GM21723 (cell line): ENCODE measurements around the gene IGLL5.

Experiments
- ATAC-seq: cut with Tn5 transposase; IDR thresholded peaks from one replicate; pipeline ENCODE4 v1.9.1; 2021; ENCODE audit warnings: mild to moderate bottlenecking, moderate library complexity; ENCODE audit not compliant: unreplicated experiment

IGLL5 gene

GRCh38 chr22:22887621-22888503 lies at the start of gene IGLL5:
TSS of gene IGLL5 (plus strand) at chr22:22887816. CDS start at chr22:22888054, 238 bp downstream.
- no peak for ATAC-seq

- ATAC-seq = no peak
Observed at GRCh38 chr22:22838148-22838786, 49.3 kb upstream of the IGLL5 start.

GRCh38 chr22:22839570-22840314 lies 47.9 kb upstream of the IGLL5 start:
- ATAC-seq = no peak

- ATAC-seq = no peak
Observed at GRCh38 chr22:22840780-22841179, 46.8 kb upstream of the IGLL5 start.

- ATAC-seq = no peak
Observed at GRCh38 chr22:22841598-22841997, 46.0 kb upstream of the IGLL5 start.

- ATAC-seq = no peak
Observed at GRCh38 chr22:22842085-22842484, 45.5 kb upstream of the IGLL5 start.

GRCh38 chr22:22843848-22844247 lies 43.8 kb upstream of the IGLL5 start:
- no peak for ATAC-seq

- ATAC-seq = no peak
Observed at GRCh38 chr22:22847241-22847640, 40.4 kb upstream of the IGLL5 start.

- no peak for ATAC-seq
Observed at GRCh38 chr22:22848364-22848866, 39.2 kb upstream of the IGLL5 start.

- no peak for ATAC-seq
Observed at GRCh38 chr22:22849640-22850610, 37.7 kb upstream of the IGLL5 start.

- no peak for ATAC-seq
Observed at GRCh38 chr22:22851969-22852368, 35.6 kb upstream of the IGLL5 start.

GRCh38 chr22:22853713-22854112 lies 33.9 kb upstream of the IGLL5 start:
- ATAC-seq = no peak

- ATAC-seq = no peak
Observed at GRCh38 chr22:22854466-22854865, 33.1 kb upstream of the IGLL5 start.

- ATAC-seq = no peak
Observed at GRCh38 chr22:22855085-22855484, 32.5 kb upstream of the IGLL5 start.

- ATAC-seq = no peak
Observed at GRCh38 chr22:22855617-22856308, 31.9 kb upstream of the IGLL5 start.

GRCh38 chr22:22856364-22856763 lies 31.3 kb upstream of the IGLL5 start:
- no peak for ATAC-seq

- no peak for ATAC-seq
Observed at GRCh38 chr22:22856885-22857606, 30.6 kb upstream of the IGLL5 start.

- no peak for ATAC-seq
Observed at GRCh38 chr22:22857607-22858558, 29.7 kb upstream of the IGLL5 start.
